ENCODE measurements around the gene CD82. TPM values are rescaled to one million over a fixed set of nuclear protein-coding genes. Genes with fewer than 3 reads are reported as not detected.

CD82 gene
- polyA plus RNA-seq, 1 donor (not counting 4 experiments of a cell fraction or from before 2014, with no cell fraction given): 118 TPM

DNA sequence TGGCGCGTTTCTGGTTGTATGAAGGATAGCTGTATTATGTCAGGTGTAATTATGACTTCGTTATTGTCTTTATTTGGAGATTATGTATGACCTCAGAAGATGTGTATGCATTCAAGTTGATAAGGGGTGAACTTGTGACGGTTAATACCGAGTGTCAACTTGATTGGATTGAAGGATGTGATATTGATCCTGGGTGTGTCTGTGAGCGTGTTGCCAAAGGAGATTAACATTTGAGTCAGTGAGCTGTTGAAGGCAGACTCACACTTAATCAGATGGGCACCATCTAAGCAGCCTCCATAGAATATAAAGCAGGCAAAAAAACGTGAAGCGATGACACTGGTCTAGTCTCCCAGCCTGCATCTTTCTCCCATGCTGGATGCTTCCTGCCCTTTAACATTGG is 15.3 kb upstream of the CD82 start:
- Histone ChIP-seq H3K4me2 (ENCODE audit: control insufficient read depth, extremely low read depth, insufficient read depth, low read depth, low read length) (peak overlapping the region; percentile 27), H3K9ac (ENCODE audit: control insufficient read depth, extremely low read depth, insufficient read depth, low read length) (no peak overlapping the region), H3K27me3 (ENCODE audit: control insufficient read depth, extremely low read depth, insufficient read depth, low read length) (no peaks in the 10 kb centered on the region), H3K27ac (ENCODE audit: control insufficient read depth, insufficient read depth, low read length) (no peak overlapping the region), H2AFZ (ENCODE audit: control insufficient read depth, low read length) (no peak overlapping the region), H3K9me1 (ENCODE audit: control insufficient read depth, extremely low read depth, insufficient read depth, low read length) (no peaks in the 10 kb centered on the region), H3K36me3 (ENCODE audit: control insufficient read depth in 2 of 2, extremely low read depth in 1 of 2, insufficient read depth in 2 of 2, low read length in 2 of 2) (no peaks in the 10 kb centered on the region), H3K9me3 (ENCODE audit: control insufficient read depth, low read depth, low read length) (no peaks in the 10 kb centered on the region), H4K20me1 (ENCODE audit: control insufficient read depth, extremely low read depth, insufficient read depth, low read length) (no peaks in the 10 kb centered on the region), H3K79me2 (ENCODE audit: control insufficient read depth, insufficient read depth, low read length) (no peaks in the 10 kb centered on the region), H3K4me1 (ENCODE audit: control insufficient read depth, extremely low read depth, insufficient read depth, low read length) (peaks cover 4% of the 10 kb centered on the region), H3K4me3 (ENCODE audit: control insufficient read depth in 2 of 3, extremely low read depth in 1 of 3, insufficient read depth in 2 of 3, low read depth in 1 of 3, low read length in 3 of 3) (no peak overlapping the region)
- TF ChIP-seq, protein P1, sequence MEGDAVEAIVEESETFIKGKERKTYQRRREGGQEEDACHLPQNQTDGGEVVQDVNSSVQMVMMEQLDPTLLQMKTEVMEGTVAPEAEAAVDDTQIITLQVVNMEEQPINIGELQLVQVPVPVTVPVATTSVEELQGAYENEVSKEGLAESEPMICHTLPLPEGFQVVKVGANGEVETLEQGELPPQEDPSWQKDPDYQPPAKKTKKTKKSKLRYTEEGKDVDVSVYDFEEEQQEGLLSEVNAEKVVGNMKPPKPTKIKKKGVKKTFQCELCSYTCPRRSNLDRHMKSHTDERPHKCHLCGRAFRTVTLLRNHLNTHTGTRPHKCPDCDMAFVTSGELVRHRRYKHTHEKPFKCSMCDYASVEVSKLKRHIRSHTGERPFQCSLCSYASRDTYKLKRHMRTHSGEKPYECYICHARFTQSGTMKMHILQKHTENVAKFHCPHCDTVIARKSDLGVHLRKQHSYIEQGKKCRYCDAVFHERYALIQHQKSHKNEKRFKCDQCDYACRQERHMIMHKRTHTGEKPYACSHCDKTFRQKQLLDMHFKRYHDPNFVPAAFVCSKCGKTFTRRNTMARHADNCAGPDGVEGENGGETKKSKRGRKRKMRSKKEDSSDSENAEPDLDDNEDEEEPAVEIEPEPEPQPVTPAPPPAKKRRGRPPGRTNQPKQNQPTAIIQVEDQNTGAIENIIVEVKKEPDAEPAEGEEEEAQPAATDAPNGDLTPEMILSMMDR (optimal IDR thresholded peaks at IDR 0.05 in 1 of 3, IDR thresholded peaks at IDR 0.05 in 1 of 3, conservative IDR thresholded peaks at IDR 0.05 in 1 of 3; ENCODE audit: extremely low read depth in 1 of 3, insufficient read depth in 2 of 3, low read length in 3 of 3): no peak
- no peak for TF ChIP-seq EZH2 (IDR thresholded peaks at IDR 0.05; ENCODE audit: low read length)
- no peak for DNase-seq (ENCODE audit: low read depth, low spot score)
- FAIRE-seq: no peak
- dilution Hi-C loops (cut with MboI; ENCODE audit: extremely low pct_ligation_motif_present, low sequenced_read_pairs): no loop called here

DNA sequence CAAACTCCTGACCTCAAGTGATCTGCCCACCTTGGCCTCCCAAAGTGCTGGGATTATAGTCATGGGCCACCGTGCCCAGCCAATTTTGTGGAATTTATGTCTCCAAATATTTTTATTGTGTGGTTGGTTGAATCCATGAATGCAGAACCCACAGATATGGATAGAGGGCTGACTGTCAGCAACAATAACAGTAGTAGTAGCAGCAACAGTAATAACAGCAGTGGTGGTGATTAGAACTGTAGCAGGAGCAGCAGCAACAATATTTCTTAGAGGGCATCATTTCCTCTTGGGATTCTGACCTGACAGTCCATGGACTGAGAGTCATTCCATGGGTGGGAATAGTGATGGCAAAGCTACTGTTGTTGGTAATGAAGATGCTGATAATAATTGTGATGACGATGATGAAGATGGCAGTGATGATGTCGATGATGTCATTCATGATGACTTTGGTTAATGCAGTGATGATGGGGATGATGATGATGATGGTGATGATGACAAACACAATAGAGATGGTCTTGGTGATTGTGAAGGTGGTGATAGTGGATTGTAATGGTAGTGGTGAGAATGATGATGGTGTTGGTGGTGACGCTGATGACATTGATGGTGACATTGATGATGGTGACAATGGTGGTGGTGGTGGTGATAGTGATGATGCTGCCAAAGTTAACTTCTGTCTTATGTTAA is 13.9 kb upstream of the CD82 start:
- no peak overlapping the region for H2AFZ ChIP-seq (ENCODE audit: control insufficient read depth, low read length)
- DNase-seq (ENCODE audit: low read depth, low spot score): no peak
- no peaks in the 10 kb centered on the region for H3K79me2 ChIP-seq (ENCODE audit: control insufficient read depth, insufficient read depth, low read length)
- no peak for TF ChIP-seq EZH2 (IDR thresholded peaks at IDR 0.05; ENCODE audit: low read length)
- TF ChIP-seq, protein P1 (optimal IDR thresholded peaks at IDR 0.05 in 1 of 3, IDR thresholded peaks at IDR 0.05 in 1 of 3, conservative IDR thresholded peaks at IDR 0.05 in 1 of 3; ENCODE audit: extremely low read depth in 1 of 3, insufficient read depth in 2 of 3, low read length in 3 of 3): no peak
- no peaks in the 10 kb centered on the region for H3K9me3 ChIP-seq (ENCODE audit: control insufficient read depth, low read depth, low read length)
- H3K36me3 ChIP-seq (ENCODE audit: control insufficient read depth in 2 of 2, extremely low read depth in 1 of 2, insufficient read depth in 2 of 2, low read length in 2 of 2): no peaks in the 10 kb centered on the region
- H3K9ac ChIP-seq (ENCODE audit: control insufficient read depth, extremely low read depth, insufficient read depth, low read length): no peak overlapping the region
- no peak overlapping the region for H3K27ac ChIP-seq (ENCODE audit: control insufficient read depth, insufficient read depth, low read length)
- no peak overlapping the region for H3K4me3 ChIP-seq (ENCODE audit: control insufficient read depth in 2 of 3, extremely low read depth in 1 of 3, insufficient read depth in 2 of 3, low read depth in 1 of 3, low read length in 3 of 3)
- no peaks in the 10 kb centered on the region for H3K27me3 ChIP-seq (ENCODE audit: control insufficient read depth, extremely low read depth, insufficient read depth, low read length)
- H3K4me1 ChIP-seq (ENCODE audit: control insufficient read depth, extremely low read depth, insufficient read depth, low read length): peaks cover 4% of the 10 kb centered on the region
- dilution Hi-C loops (cut with MboI; ENCODE audit: extremely low pct_ligation_motif_present, low sequenced_read_pairs): no loop called here
- no peaks in the 10 kb centered on the region for H3K9me1 ChIP-seq (ENCODE audit: control insufficient read depth, extremely low read depth, insufficient read depth, low read length)
- no peak overlapping the region for H3K4me2 ChIP-seq (ENCODE audit: control insufficient read depth, extremely low read depth, insufficient read depth, low read depth, low read length)
- peak; percentile 9 for FAIRE-seq
- H4K20me1 ChIP-seq (ENCODE audit: control insufficient read depth, extremely low read depth, insufficient read depth, low read length): no peaks in the 10 kb centered on the region
